Vagina (tissue), 2 donors: ENCODE results near the gene ST3GAL6. TPM values are rescaled to one million over a fixed set of nuclear protein-coding genes. Genes with fewer than 3 reads are reported as not detected.

ENCODE experiments used
- DNase-seq, 2 donors: peaks; one replicate each; pipeline ENCODE4 v3.0.0-alpha.2; 2017; ENCODE audit errors: extremely low spot score in 2 of 2
- H3K27ac ChIP-seq: fragments of 200-600 bp; sonication (generic); one replicate; pipeline ENCODE4 v1.5.1; 2019
- H3K27me3 ChIP-seq: fragments of 200-600 bp; sonication (generic); one replicate; pipeline ENCODE4 v1.5.1; 2019
- H3K36me3 ChIP-seq, 2 donors: fragments of 200-600 bp; sonication (generic); one replicate each; pipeline ENCODE4 v1.5.1; 2017 to 2019
- H3K4me1 ChIP-seq: fragments of 200-600 bp; sonication (generic); one replicate; pipeline ENCODE4 v1.5.1; 2019
- H3K4me3 ChIP-seq, 2 donors: fragments of 200-600 bp; sonication (generic); 1 replicate in 1 of 2; 2 replicates in 1 of 2; pipeline ENCODE4 v1.5.1; 2016 to 2019
- H3K9me3 ChIP-seq: fragments of 200-600 bp; sonication (generic); one replicate; pipeline ENCODE4 v1.5.1; 2019
- POLR2A ChIP-seq, 2 donors: fragments of 450-650 bp; IDR thresholded peaks; one replicate each; pipeline ENCODE4 v1.6.1; 2017; ENCODE audit warnings: antibody characterized with exemption in 2 of 2, mild to moderate bottlenecking in 2 of 2, moderate library complexity in 2 of 2
- POLR2AphosphoS5 ChIP-seq, 2 donors: sonication (generic); formaldehyde crosslinking; IDR thresholded peaks; one replicate each; pipeline ENCODE4 v1.9.0; 2017; ENCODE audit warnings: antibody characterized with exemption in 2 of 2, mild to moderate bottlenecking in 2 of 2, low read depth in 1 of 2; ENCODE audit not compliant: insufficient read depth in 1 of 2
- intact Hi-C: fragments of 100-400 bp; cut with DNase I; formaldehyde crosslinking; loops from one replicate; pipeline ENCODE4 v1.15.1; 2023
- total RNA-seq: library from RNA; depleted of rRNA; stranded (reverse); fragments of >200 nt; gene quantifications from one replicate; pipeline ENCODE4 v1.2.3, GENCODE V29; 2016
- TF ChIP-seq, protein P1 (sequence below), 3 experiments: fragments of 450-650 bp in 2 of 3; fragments of 200-600 bp in 1 of 3; sonication (generic) in 1 of 3; IDR thresholded peaks; one replicate each; pipeline ENCODE4 v1.5.1; 2017 to 2019; ENCODE audit warnings: antibody characterized with exemption in 3 of 3, mild to moderate bottlenecking in 2 of 3, moderate library complexity in 2 of 3

ST3GAL6 gene
- total RNA-seq, 1 donor from 2014 or later: 1.7 TPM

DNA sequence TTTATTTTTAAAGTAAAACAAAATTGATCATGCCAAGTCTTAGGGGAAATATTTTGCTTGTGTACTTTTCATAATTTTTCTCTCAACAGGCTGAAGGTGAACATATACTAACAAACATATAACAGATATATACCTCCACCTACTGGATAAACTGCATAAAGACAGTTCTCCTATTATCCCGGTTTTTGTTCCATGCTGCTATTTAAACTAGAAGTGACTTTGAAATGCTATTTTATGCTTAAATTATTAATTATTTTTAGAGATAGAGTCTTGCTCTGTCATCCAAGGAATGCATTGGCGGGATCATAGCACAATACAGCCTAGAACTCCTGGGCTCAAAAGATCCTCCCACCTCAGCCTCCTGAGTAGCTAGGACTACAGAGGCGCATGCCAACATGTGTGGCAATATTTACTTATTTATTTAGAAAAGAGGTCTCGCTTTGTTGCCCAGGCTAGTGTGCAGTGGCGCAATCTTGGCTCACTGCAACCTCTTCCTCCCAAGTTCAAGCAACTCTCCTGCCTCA lies 49.8 kb downstream of the ST3GAL6 start:
- DNase-seq: no peak
- H3K4me3 ChIP-seq: no peak overlapping the region
- H3K4me1 ChIP-seq: no peaks in the 10 kb centered on the region
- no peak overlapping the region for H3K27ac ChIP-seq
- no peaks in the 10 kb centered on the region for H3K9me3 ChIP-seq
- no peaks in the 10 kb centered on the region for H3K27me3 ChIP-seq
- peaks cover 0 to 7% of the 10 kb centered on the region in 2 donors for H3K36me3 ChIP-seq
- intact Hi-C loops: loop anchor here (10.0 kb wide), 2 partner anchors 182 to 208 kb away; no protein-coding TSS in a partner anchor
- TF ChIP-seq, protein P1, sequence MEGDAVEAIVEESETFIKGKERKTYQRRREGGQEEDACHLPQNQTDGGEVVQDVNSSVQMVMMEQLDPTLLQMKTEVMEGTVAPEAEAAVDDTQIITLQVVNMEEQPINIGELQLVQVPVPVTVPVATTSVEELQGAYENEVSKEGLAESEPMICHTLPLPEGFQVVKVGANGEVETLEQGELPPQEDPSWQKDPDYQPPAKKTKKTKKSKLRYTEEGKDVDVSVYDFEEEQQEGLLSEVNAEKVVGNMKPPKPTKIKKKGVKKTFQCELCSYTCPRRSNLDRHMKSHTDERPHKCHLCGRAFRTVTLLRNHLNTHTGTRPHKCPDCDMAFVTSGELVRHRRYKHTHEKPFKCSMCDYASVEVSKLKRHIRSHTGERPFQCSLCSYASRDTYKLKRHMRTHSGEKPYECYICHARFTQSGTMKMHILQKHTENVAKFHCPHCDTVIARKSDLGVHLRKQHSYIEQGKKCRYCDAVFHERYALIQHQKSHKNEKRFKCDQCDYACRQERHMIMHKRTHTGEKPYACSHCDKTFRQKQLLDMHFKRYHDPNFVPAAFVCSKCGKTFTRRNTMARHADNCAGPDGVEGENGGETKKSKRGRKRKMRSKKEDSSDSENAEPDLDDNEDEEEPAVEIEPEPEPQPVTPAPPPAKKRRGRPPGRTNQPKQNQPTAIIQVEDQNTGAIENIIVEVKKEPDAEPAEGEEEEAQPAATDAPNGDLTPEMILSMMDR (IDR thresholded peaks at IDR 0.05): peak; percentile 24 to 48 (median 40)
- TF ChIP-seq POLR2A (IDR thresholded peaks at IDR 0.05) (no peak), POLR2AphosphoS5 (IDR thresholded peaks at IDR 0.05; ENCODE audit: insufficient read depth in 1 of 2, low read depth in 1 of 2) (no peak)

DNA sequence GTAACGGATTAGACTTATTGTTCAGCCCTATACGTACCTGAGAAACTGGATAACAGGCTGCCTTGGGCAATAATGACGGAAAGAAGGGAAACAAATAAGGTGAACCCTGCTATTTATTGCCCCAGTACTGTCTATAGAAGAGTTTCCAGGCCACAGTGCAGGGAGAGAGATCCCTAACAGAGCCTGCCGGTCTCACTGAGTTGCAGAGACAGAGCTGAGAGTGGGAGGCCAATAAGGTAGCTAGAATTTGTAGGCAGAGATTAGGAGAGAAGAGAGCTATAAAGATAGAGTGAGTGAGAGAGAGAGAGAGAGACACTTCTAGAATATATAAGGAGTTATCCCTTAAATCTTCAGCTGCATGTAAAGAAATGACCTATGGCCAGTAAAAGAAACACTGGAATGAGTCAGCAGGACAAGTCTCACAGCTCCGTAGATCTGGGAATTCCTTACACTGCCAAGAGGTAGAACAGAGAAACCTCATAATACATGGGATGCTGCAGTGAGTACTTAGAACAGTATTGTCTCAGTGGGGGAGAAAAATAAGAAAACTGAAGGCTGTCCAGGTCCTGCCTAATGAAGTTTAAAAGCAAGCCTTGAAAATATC lies 51.8 kb downstream of the ST3GAL6 start:
- Histone ChIP-seq H3K27ac (no peak overlapping the region), H3K9me3 (no peaks in the 10 kb centered on the region), H3K4me1 (no peaks in the 10 kb centered on the region), H3K4me3 (no peak overlapping the region), H3K27me3 (no peaks in the 10 kb centered on the region), H3K36me3 (peaks cover 0 to 12% of the 10 kb centered on the region in 2 donors)
- no peak for DNase-seq
- intact Hi-C loops: loop anchor here (10.0 kb wide), 2 partner anchors 180 to 210 kb away; no protein-coding TSS in a partner anchor
- no peak for TF ChIP-seq POLR2A (IDR thresholded peaks at IDR 0.05)
- TF ChIP-seq, protein P1 (IDR thresholded peaks at IDR 0.05): no peak
- TF ChIP-seq POLR2AphosphoS5 (IDR thresholded peaks at IDR 0.05; ENCODE audit: insufficient read depth in 1 of 2, low read depth in 1 of 2): no peak

DNA sequence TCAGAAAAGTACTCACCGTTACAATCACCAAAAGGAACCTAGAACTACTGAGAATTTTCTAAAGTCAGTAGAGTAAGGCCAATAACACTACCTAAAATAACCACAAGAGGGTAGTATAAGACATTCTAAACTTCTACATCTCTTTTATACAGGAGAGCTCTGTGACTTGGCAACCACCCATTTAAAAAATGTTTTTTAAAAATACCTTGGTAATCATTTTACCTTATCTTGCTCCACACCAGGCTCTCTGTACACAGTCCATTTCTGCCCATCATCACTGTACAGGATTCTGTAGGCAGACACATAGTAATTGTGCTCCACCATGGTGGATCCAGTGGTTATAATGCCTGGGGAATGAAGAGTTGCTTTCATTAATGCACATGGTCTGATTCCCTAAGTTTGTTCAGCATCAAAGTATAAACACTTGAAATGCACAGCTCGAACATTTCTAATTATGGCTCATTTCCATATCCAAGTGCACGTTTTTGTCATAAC lies 54.5 kb downstream of the ST3GAL6 start:
- Histone ChIP-seq H3K4me3 (no peak overlapping the region), H3K27ac (no peak overlapping the region), H3K9me3 (no peaks in the 10 kb centered on the region), H3K4me1 (no peaks in the 10 kb centered on the region), H3K27me3 (no peaks in the 10 kb centered on the region), H3K36me3 (peaks cover 0 to 12% of the 10 kb centered on the region in 2 donors)
- no peak for DNase-seq
- TF ChIP-seq, protein P1 (IDR thresholded peaks at IDR 0.05): peak; percentile 70 to 73 (median 71)
- no peak for TF ChIP-seq POLR2A (IDR thresholded peaks at IDR 0.05)
- no peak for TF ChIP-seq POLR2AphosphoS5 (IDR thresholded peaks at IDR 0.05; ENCODE audit: insufficient read depth in 1 of 2, low read depth in 1 of 2)
- intact Hi-C loops: loop anchor here (10.0 kb wide), 2 partner anchors 177 to 213 kb away; no protein-coding TSS in a partner anchor

GRCh38 chr3:98821063-98821462 lies 57.9 kb downstream of the ST3GAL6 start:
- no peak for TF ChIP-seq POLR2AphosphoS5 (IDR thresholded peaks at IDR 0.05; ENCODE audit: insufficient read depth in 1 of 2, low read depth in 1 of 2)
- no peak for TF ChIP-seq POLR2A (IDR thresholded peaks at IDR 0.05)
- TF ChIP-seq, protein P1 (IDR thresholded peaks at IDR 0.05): no peak
- intact Hi-C loops: no loop called here
- Histone ChIP-seq H3K27ac (no peak overlapping the region), H3K36me3 (peaks cover 0 to 12% of the 10 kb centered on the region in 2 donors), H3K9me3 (no peaks in the 10 kb centered on the region), H3K27me3 (no peaks in the 10 kb centered on the region), H3K4me3 (no peak overlapping the region), H3K4me1 (peaks cover 5% of the 10 kb centered on the region)
- DNase-seq: no peak

GRCh38 chr3:98823791-98824190 lies 60.7 kb downstream of the ST3GAL6 start:
- DNase-seq: no peak
- peaks cover 0 to 5% of the 10 kb centered on the region in 2 donors for H3K36me3 ChIP-seq
- peaks cover 8% of the 10 kb centered on the region for H3K4me1 ChIP-seq
- intact Hi-C loops: no loop called here
- no peak overlapping the region for H3K27ac ChIP-seq
- no peak overlapping the region for H3K4me3 ChIP-seq
- H3K9me3 ChIP-seq: no peaks in the 10 kb centered on the region
- no peaks in the 10 kb centered on the region for H3K27me3 ChIP-seq
- TF ChIP-seq, protein P1 (IDR thresholded peaks at IDR 0.05): no peak
- no peak for TF ChIP-seq POLR2AphosphoS5 (IDR thresholded peaks at IDR 0.05; ENCODE audit: insufficient read depth in 1 of 2, low read depth in 1 of 2)
- TF ChIP-seq POLR2A (IDR thresholded peaks at IDR 0.05): no peak
